LHCN-M2 (cell line): ENCODE measurements around the gene NEDD4L. TPM values are rescaled to one million over a fixed set of nuclear protein-coding genes. Genes with fewer than 3 reads are reported as not detected.
"Not testable (repeated sequence)": the region's sequence is repeated elsewhere in the genome, so short reads cannot be mapped to it uniquely, and the experiment has no call there.

Experiments used
- DNase-seq: peaks from one replicate; pipeline ENCODE4 v3.0.0-alpha.2; 2012; ENCODE audit warnings: low read depth
- polyA plus RNA-seq: library from polyadenylated mRNA; unstranded; fragments of >200 nt; gene quantifications from one replicate; pipeline ENCODE4 v1.2.1, GENCODE V29; 2012; ENCODE audit warnings: missing spikeins
- total RNA-seq: library from RNA; depleted of rRNA; stranded (reverse); fragments of >200 nt; gene quantifications from 2 replicates; pipeline ENCODE4 v1.2.3, GENCODE V29; 2014; rRNA removed

The NEDD4L gene
- total RNA-seq: 18.1 and 19.1 TPM in 2 replicates
- 21.3 TPM for polyA plus RNA-seq

DNA sequence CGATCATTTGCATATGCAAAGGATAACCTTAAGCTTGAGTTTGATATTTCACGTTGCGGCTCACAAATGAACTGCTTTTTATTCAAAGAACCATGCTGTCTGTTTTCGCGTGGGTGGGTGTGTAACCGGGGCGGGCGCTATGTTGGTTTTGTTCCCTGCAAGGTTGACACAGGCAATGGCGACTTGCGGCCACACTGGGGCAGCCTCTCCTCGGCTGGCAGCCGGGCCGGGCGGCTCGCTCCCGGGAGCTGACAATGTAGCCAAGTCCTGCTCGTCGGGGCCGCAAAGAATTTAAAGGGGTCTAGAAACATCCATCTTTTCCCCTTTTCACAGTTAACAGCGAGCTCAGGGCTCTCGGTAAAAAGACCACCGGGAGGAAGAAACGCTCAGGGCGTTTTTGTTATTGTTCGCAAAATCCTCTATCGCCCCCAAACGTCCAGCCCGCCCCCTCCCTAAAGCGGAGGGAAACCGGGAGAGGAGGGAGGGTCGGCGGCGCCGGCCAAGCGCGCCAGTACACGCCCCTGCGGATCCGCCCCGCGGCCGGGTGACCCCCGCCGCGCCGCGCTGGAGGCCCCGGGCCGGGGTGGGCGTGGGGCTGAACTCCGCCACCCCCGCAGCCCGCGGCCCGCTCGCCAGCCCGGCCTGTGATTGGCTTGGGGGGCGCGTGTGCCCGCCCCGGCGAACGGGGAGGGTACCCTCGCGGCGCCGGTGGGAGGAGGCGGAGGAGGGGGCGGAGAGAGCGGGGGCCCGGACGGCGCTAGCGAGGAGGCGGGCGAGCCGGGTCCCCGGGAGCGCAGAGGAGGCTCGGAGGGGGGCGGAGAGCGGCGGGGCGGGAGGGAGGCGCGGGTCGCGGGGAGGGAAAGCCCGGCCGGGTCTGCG is at the start of gene NEDD4L:
Gene NEDD4L (plus strand): TSS at position 736 of the 879 bp plus-strand sequence. CDS start 435 bp downstream, outside the sequence.
- DNase-seq: peak; percentile 75

GRCh38 chr18:57995331-57995730 is 48.7 kb upstream of the NEDD4L start:
- no peak for DNase-seq

- DNase-seq: not testable (repeated sequence)
Measured at GRCh38 chr18:57996894-57997293, 47.1 kb upstream of the NEDD4L start.

DNA sequence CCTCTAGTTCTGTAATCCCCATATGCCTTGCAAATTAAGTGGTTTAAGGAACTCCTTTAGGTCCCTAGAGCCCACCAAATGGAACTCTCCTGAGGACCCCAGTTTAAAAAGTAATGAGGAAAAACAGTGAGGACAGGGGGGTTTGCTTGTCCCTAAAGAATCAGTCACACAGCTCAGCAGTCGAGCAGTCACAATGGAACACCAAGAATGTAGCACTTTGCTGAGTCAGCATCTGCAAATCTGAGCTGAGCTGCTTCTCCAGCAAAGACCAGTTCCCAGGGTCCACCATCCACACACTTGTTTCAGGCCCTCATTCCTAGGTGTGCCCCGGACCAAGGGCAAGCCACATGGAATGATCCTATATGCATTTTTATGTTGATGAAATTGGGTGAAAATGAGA is 46.2 kb upstream of the NEDD4L start:
- no peak for DNase-seq

- peak; percentile 31 for DNase-seq
Measured at GRCh38 chr18:57998461-57998860, 45.6 kb upstream of the NEDD4L start.

DNA sequence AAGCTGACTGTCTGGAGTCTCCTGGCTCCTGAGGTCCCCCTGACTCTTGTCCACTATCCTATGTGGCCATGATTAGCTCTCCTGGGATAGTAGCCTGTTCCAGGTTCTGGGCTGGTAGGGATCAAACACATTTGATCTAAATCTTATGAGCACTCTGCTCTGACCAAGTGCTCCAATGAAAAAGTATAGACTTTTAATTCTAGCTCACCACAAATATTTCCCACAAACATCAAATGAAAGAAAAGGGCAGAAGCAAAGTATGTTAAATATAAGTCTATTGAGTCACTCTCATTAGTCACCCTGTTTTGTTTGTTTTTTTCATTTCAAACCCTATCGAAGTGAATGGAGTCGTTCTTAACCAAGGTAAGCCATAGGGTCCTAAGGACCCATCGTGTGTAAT is 39.7 kb upstream of the NEDD4L start:
- peak; percentile 77 for DNase-seq

- peak; percentile 52 for DNase-seq
Measured at GRCh38 chr18:58005011-58005410, 39.0 kb upstream of the NEDD4L start.

DNA sequence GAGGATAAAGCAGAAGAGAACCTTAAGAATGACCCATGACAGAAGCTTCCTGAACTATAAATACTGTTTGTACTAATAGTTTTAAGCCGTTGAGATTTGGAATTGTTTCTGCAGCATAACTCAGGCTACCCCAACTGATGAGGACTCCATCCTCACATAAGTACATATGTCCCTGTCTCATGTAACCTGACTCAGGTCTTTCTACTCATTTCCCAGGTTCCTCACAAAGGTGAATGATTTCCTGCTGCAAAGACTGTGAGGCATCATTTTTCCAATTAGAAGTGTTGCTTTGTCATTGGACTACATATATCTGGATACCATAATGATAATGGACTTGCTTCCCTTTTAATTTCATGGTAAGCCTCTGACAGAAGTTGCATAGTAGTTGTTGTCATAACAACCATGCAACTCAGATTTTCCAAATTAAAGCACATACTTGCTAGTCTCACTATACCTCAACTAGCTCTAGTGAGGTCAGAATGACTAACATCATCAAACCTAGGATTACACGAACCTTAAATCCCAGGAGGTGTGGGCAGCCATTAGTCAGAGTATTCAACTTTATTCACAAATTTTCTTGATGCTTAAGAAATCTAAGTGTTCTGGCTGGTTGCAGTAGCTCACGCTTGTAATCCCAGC is 38.0 kb upstream of the NEDD4L start:
- peak; percentile 90 for DNase-seq

GRCh38 chr18:58009166-58009565 is 34.9 kb upstream of the NEDD4L start:
- DNase-seq: peak; percentile 61

GRCh38 chr18:58010265-58010664 is 33.8 kb upstream of the NEDD4L start:
- no peak for DNase-seq

DNA sequence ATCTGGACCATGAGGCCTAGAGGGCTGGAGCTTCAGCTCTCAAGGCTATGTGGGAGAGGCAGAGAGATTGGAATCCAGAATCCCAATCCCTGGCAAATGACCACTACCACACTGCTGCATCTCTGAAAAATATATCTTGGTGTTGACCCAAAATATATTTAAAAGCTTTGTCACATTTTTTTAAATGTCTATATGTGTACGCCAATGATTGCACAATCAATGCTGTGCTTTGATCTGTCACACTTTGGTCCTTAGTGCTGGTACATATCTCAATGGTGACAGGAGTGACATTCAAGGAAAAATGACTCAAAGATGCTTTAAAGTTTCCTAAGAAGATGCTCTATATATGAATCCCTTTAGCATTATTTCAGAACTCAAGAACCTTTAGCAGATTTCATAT is 31.7 kb upstream of the NEDD4L start:
- DNase-seq: no peak

GRCh38 chr18:58013241-58014211 is 30.5 kb upstream of the NEDD4L start:
- peak; percentile 20 for DNase-seq

DNA sequence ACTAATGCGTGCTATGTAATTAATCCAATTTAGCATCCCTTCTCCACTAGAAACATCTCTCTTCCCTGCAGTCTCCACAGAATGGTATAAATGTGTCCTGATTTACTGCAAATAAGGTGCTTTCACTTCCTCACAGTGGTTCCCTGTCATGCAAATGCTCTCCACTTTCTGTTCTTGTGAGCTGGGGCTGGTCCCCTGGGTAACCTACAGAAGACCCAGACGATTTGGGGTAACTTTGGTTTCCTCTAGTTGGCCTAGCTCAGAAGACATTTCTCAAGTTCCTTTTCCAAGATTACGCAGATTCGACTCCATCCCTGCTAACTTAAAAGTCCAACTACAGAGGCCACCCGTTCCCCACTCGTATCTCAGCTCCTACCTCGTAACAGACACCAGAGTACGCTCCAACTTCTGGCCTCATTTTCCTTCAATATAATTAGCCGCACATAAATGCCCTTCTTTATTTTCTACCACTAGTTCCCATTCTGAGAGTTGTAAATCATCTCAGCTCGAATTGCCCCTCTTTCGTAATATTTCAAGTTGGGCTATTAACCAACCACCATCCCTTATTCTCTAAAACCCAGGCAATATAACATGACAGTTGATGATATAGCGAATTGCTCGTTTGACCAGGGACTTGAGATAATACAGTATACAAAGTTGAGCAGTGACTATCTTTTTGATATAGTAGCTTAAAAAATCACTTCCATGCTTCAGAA is 28.8 kb upstream of the NEDD4L start:
- DNase-seq: no peak

DNA sequence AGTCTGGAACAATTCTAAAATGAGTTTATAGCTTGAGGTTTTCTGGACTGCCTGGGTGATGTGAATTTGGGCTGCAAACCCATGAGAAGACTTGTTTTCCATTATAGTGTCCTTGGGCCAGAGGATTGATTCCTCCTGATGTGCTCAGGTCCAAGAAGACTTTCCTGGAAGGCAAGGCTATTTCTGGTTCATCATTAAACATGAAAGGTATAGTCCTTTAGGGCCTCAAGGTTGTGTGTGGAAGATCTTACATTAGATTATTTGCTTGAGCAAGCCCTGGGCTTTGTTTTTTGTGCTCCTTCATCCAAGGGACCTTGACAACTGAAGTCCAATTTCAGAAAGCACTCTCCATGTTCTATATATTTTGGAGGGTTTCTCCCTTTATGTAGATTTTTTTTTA is 26.8 kb upstream of the NEDD4L start:
- no peak for DNase-seq

- no peak for DNase-seq
Measured at GRCh38 chr18:58020567-58021107, 23.4 kb upstream of the NEDD4L start.

GRCh38 chr18:58021504-58021903 is 22.5 kb upstream of the NEDD4L start:
- no peak for DNase-seq

DNA sequence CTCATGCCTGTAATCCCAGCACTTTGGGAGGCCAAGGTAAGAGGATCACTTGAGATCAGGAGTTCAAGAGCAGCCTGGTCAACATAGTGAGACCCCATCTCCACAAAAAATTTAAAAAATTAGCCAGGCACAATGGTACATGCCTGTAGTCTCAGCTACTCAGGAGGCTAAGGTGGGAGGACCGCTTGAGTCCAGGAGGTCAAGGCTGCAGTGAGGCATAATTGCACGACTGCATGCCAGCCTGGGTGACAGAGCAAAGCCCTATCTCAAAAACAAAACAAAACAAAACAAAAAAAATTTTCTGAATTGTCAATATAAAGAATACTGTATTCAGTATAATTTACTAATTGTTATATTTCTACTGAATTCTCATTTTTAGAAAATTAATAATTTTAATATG is 20.9 kb upstream of the NEDD4L start:
- DNase-seq: no peak

- DNase-seq: no peak
Measured at GRCh38 chr18:58024139-58024538, 19.9 kb upstream of the NEDD4L start.

DNA sequence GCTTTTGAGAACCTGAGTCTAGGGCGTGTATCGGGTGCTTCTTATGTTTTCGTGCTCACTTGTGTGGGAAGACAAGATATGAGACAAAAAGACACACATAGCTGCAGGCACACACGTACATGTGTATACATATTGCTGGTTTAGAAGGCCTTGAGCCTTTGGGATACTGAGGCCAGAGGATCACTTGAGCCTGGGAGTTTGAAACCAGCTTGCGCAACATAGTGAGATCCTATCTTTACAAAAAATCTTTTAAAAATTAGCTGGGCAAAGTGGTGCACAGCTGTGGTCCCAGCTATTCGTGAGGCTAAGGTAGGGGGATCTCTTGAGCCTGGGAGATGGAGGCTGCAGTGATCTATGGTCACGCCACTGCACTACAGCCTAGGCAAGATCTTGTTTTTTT is 18.8 kb upstream of the NEDD4L start:
- DNase-seq: no peak

GRCh38 chr18:58025733-58026132 is 18.3 kb upstream of the NEDD4L start:
- peak; percentile 50 for DNase-seq

DNA sequence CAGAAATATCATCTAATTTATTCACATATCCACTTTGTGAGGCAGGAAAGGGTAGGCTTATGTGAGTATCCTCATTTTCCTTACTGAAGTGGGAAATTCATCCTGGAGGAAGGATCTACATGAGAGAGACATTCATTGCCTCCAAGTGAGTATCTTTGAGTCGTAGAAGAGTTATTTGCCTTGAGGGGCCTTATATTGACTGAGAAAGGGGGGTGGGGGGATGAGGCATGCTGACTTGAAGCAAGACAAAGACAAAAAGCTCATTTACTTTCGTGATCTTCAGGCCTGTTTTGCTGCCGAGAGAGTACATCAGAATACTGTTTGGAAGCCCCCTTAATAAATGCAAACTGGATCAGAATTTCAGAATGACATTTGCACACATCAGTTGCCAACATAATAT is 17.6 kb upstream of the NEDD4L start:
- DNase-seq: no peak
